H9 (cell line): Measurements from ENCODE around the gene CBLB. TPM values are rescaled to one million over a fixed set of nuclear protein-coding genes. Genes with fewer than 3 reads are reported as not detected.

Experiments
- DNase-seq: peaks from one replicate; pipeline ENCODE4 v3.0.0-alpha.2; 2017
- H2AFZ ChIP-seq: one replicate; pipeline ENCODE4 v1.6.1; 2013; ENCODE audit warnings: mild to moderate bottlenecking, low read length, control low read depth, moderate library complexity
- H2AK5ac ChIP-seq: 2 replicates; pipeline ENCODE4 v1.6.1; 2013; ENCODE audit warnings: low read length, control low read depth, mixed read lengths; ENCODE audit not compliant: insufficient read length
- H2BK120ac ChIP-seq: one replicate; pipeline ENCODE4 v1.6.1; 2013; ENCODE audit warnings: low read depth, mild to moderate bottlenecking, low read length, control low read depth, inconsistent platforms; ENCODE audit not compliant: poor library complexity, severe bottlenecking
- H2BK12ac ChIP-seq: 2 replicates; pipeline ENCODE4 v1.6.1; 2013; ENCODE audit warnings: low read length, control low read depth, mixed read lengths, low read depth; ENCODE audit not compliant: insufficient read length
- H2BK15ac ChIP-seq: 2 replicates; pipeline ENCODE4 v1.6.1; 2013; ENCODE audit warnings: low read depth, low read length, control low read depth
- H2BK20ac ChIP-seq: one replicate; pipeline ENCODE4 v1.6.1; 2013; ENCODE audit warnings: low read depth, mild to moderate bottlenecking, low read length, control low read depth, inconsistent platforms; ENCODE audit not compliant: poor library complexity, severe bottlenecking
- H2BK5ac ChIP-seq: 2 replicates; pipeline ENCODE4 v1.6.1; 2013; ENCODE audit warnings: low read length, control low read depth, mixed read lengths; ENCODE audit not compliant: insufficient read length
- H3K14ac ChIP-seq: 2 replicates; pipeline ENCODE4 v1.6.1; 2013; ENCODE audit warnings: low read length, control low read depth; ENCODE audit not compliant: insufficient read depth
- H3K18ac ChIP-seq: 2 replicates; pipeline ENCODE4 v1.6.1; 2013; ENCODE audit warnings: low read depth, mild to moderate bottlenecking, mixed read lengths, low read length, control low read depth; ENCODE audit not compliant: insufficient read length
- H3K23ac ChIP-seq: 2 replicates; pipeline ENCODE4 v1.6.1; 2013; ENCODE audit warnings: low read length, control low read depth, mixed read lengths, low read depth; ENCODE audit not compliant: insufficient read length
- H3K23me2 ChIP-seq: 2 replicates; pipeline ENCODE4 v1.6.1; 2013; ENCODE audit warnings: low read depth, mild to moderate bottlenecking, mixed read lengths, low read length, control low read depth; ENCODE audit not compliant: insufficient read length, poor library complexity, severe bottlenecking
- H3K27ac ChIP-seq: 2 replicates; pipeline ENCODE4 v1.5.1; 2013; ENCODE audit warnings: low read length, control low read depth, mixed read lengths, low read depth; ENCODE audit not compliant: insufficient read length
- H3K27me3 ChIP-seq: 2 replicates; pipeline ENCODE4 v1.6.1; 2013; ENCODE audit warnings: low read length, control low read depth, inconsistent platforms; ENCODE audit not compliant: insufficient read depth
- H3K4ac ChIP-seq: 2 replicates; pipeline ENCODE4 v1.6.1; 2013; ENCODE audit warnings: low read depth, mild to moderate bottlenecking, control low read depth, inconsistent platforms, low read length, moderate library complexity
- H3K4me1 ChIP-seq: 2 replicates; pipeline ENCODE4 v1.6.1; 2013; ENCODE audit warnings: low read length, control low read depth, inconsistent platforms; ENCODE audit not compliant: insufficient read depth
- H3K4me2 ChIP-seq: 2 replicates; pipeline ENCODE4 v1.6.1; 2013; ENCODE audit warnings: low read length, control low read depth, mixed read lengths; ENCODE audit not compliant: insufficient read length, insufficient read depth
- H3K56ac ChIP-seq: 2 replicates; pipeline ENCODE4 v1.6.1; 2013; ENCODE audit warnings: low read depth, mild to moderate bottlenecking, mixed read lengths, low read length, control low read depth; ENCODE audit not compliant: insufficient read length
- H3K79me1 ChIP-seq: 2 replicates; pipeline ENCODE4 v1.6.1; 2013; ENCODE audit warnings: low read depth, mild to moderate bottlenecking, moderate library complexity, low read length, control low read depth, inconsistent platforms; ENCODE audit not compliant: insufficient read depth, poor library complexity, severe bottlenecking
- H3K79me2 ChIP-seq: 2 replicates; pipeline ENCODE4 v1.6.1; 2013; ENCODE audit warnings: low read length, control low read depth, inconsistent platforms; ENCODE audit not compliant: insufficient read depth
- H3K9ac ChIP-seq: 2 replicates; pipeline ENCODE4 v1.6.1; 2013; ENCODE audit warnings: low read length, control low read depth, mixed read lengths; ENCODE audit not compliant: insufficient read length; ENCODE audit errors: extremely low read depth
- H3K9me3 ChIP-seq: one replicate; pipeline ENCODE4 v1.6.1; 2013; ENCODE audit warnings: low read depth, low read length, inconsistent platforms; ENCODE audit not compliant: control insufficient read depth
- H3T11ph ChIP-seq: one replicate; pipeline ENCODE4 v1.6.1; 2013; ENCODE audit warnings: mild to moderate bottlenecking, low read length, control low read depth, inconsistent platforms
- H4K20me1 ChIP-seq: one replicate; pipeline ENCODE4 v1.6.1; 2013; ENCODE audit not compliant: control insufficient read depth, insufficient read length, insufficient read depth
- H4K5ac ChIP-seq: 2 replicates; pipeline ENCODE4 v1.6.1; 2013; ENCODE audit warnings: low read depth, mild to moderate bottlenecking, mixed read lengths, low read length, control low read depth; ENCODE audit not compliant: insufficient read length
- H4K8ac ChIP-seq: replicated peaks from 2 replicates; pipeline ENCODE4 v1.6.1; 2013; ENCODE audit warnings: low read length, control low read depth, mixed read lengths, low read depth; ENCODE audit not compliant: insufficient read length
- H4K91ac ChIP-seq: 2 replicates; pipeline ENCODE4 v1.6.1; 2013; ENCODE audit warnings: low read depth, mild to moderate bottlenecking, moderate library complexity, mixed read lengths, low read length, control low read depth; ENCODE audit not compliant: insufficient read length
- H3K27ac Mint-ChIP-seq, 3 experiments: 2 replicates in 2 of 3; 3 replicates in 1 of 3; pipeline ENCODE4 v1.8.0; 2020 to 2021; ENCODE audit warnings: mixed read lengths in 3 of 3, mild to moderate bottlenecking in 1 of 3, moderate library complexity in 1 of 3
- H3K27me3 Mint-ChIP-seq: 2 replicates; pipeline ENCODE4 v1.8.0; 2021; ENCODE audit warnings: low read depth, mild to moderate bottlenecking, moderate library complexity, mixed read lengths
- H3K36me3 Mint-ChIP-seq, 3 experiments: 2 replicates in 2 of 3; 3 replicates in 1 of 3; pipeline ENCODE4 v1.8.0; 2020 to 2021; ENCODE audit warnings: low read depth in 3 of 3, mixed read lengths in 3 of 3; ENCODE audit not compliant: insufficient read depth in 1 of 3
- H3K4me1 Mint-ChIP-seq, 2 experiments: 2 replicates each; pipeline ENCODE4 v1.8.0; 2020; ENCODE audit warnings: mixed read lengths in 2 of 2
- H3K4me3 Mint-ChIP-seq, 2 experiments: 2 replicates in 1 of 2; 3 replicates in 1 of 2; pipeline ENCODE4 v1.8.0; 2020 to 2021; ENCODE audit warnings: mild to moderate bottlenecking in 2 of 2, mixed read lengths in 2 of 2, moderate library complexity in 1 of 2
- H3K9me3 Mint-ChIP-seq, 2 experiments: 2 replicates in 1 of 2; 3 replicates in 1 of 2; pipeline ENCODE4 v1.8.0; 2020; ENCODE audit warnings: mild to moderate bottlenecking in 2 of 2, mixed read lengths in 2 of 2, moderate library complexity in 1 of 2
- WGBS: extraction: QIAGEN DNeasy Blood & Tissue Kit; methylation state at CpG from one replicate; pipeline ENCODE4 v1.1.7; 2013; ENCODE audit warnings: missing lambda C conversion rate, low lambda C conversion rate, mixed read lengths; ENCODE audit not compliant: insufficient read length; ENCODE audit errors: extremely low coverage; 5-methylcytosine and 5-hydroxymethylcytosine counted together
- total RNA-seq: library from RNA; stranded (reverse); gene quantifications from 2 replicates; pipeline ENCODE4 v1.2.1, GENCODE V29; 2021
- TF ChIP-seq, protein P1 (sequence below): fragments of 200-600 bp; sonication (generic); conservative IDR thresholded peaks from 3 replicates; pipeline ENCODE4 v1.8.0; 2021; ENCODE audit warnings: antibody characterized with exemption, mild to moderate bottlenecking

Gene CBLB
- total RNA-seq, 1 experiment from 2014 or later: 25.7 TPM

DNA sequence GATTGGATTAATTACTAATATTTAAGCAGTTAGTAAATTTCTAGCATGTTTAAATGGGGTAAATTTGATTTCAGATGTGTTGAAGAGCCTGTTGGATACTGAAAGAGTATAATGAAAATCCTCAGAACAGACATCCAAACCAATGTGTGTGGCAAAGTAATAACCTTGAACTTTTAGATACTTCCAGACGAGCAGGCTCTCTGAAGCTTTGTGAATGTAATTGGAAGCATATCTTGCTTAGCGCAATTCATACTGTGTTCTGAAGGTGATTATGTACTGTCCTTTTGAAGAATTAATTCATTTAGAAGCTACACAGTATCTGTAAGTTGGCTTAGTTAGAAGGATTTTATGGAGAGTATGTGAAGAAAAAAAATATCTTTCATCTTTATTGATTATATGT lies 161.8 kb downstream of the CBLB start:
- no peak overlapping the region for H2BK20ac ChIP-seq
- no peak overlapping the region for H2BK15ac ChIP-seq
- H3K4me1 Mint-ChIP-seq: peaks cover 0 to 3% of the 10 kb centered on the region in 2 experiments; a peak in 1 of 4 replicates
- no peaks in the 10 kb centered on the region for H3K79me2 ChIP-seq
- H3K79me1 ChIP-seq: no peaks in the 10 kb centered on the region
- no peak overlapping the region for H3K4me3 Mint-ChIP-seq
- H2AFZ ChIP-seq: no peak overlapping the region
- DNase-seq: no peak
- H3K36me3 Mint-ChIP-seq: peaks cover 2 to 26% (median 15%) of the 10 kb centered on the region in 3 experiments; a peak in 5 of 7 replicates
- no peak overlapping the region for H3K4ac ChIP-seq
- no peak overlapping the region for H4K8ac ChIP-seq
- no peak overlapping the region for H3K14ac ChIP-seq
- no peak overlapping the region for H2AK5ac ChIP-seq
- no peak overlapping the region for H3K56ac ChIP-seq
- H3K23me2 ChIP-seq: no peaks in the 10 kb centered on the region
- no peak overlapping the region for H3K18ac ChIP-seq
- H4K5ac ChIP-seq: no peak overlapping the region
- no peak overlapping the region for H3K27ac ChIP-seq
- no peak overlapping the region for H3K9ac ChIP-seq
- no peak overlapping the region for H2BK120ac ChIP-seq
- no CpG with 5 or more reads among the region's 2 CpGs for WGBS
- H3T11ph ChIP-seq: no peak overlapping the region
- H3K9me3 ChIP-seq: no peaks in the 10 kb centered on the region
- H3K27me3 Mint-ChIP-seq: no peaks in the 10 kb centered on the region
- no peaks in the 10 kb centered on the region for H3K9me3 Mint-ChIP-seq
- H3K4me1 ChIP-seq: no peaks in the 10 kb centered on the region
- H2BK12ac ChIP-seq: no peak overlapping the region
- no peak overlapping the region for H3K4me2 ChIP-seq
- TF ChIP-seq, protein P1, sequence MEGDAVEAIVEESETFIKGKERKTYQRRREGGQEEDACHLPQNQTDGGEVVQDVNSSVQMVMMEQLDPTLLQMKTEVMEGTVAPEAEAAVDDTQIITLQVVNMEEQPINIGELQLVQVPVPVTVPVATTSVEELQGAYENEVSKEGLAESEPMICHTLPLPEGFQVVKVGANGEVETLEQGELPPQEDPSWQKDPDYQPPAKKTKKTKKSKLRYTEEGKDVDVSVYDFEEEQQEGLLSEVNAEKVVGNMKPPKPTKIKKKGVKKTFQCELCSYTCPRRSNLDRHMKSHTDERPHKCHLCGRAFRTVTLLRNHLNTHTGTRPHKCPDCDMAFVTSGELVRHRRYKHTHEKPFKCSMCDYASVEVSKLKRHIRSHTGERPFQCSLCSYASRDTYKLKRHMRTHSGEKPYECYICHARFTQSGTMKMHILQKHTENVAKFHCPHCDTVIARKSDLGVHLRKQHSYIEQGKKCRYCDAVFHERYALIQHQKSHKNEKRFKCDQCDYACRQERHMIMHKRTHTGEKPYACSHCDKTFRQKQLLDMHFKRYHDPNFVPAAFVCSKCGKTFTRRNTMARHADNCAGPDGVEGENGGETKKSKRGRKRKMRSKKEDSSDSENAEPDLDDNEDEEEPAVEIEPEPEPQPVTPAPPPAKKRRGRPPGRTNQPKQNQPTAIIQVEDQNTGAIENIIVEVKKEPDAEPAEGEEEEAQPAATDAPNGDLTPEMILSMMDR: no peak
- H3K27me3 ChIP-seq: no peaks in the 10 kb centered on the region
- H3K27ac Mint-ChIP-seq: no peak overlapping the region
- H2BK5ac ChIP-seq: no peak overlapping the region
- H4K91ac ChIP-seq: no peak overlapping the region
- H3K23ac ChIP-seq: no peak overlapping the region
- no peaks in the 10 kb centered on the region for H4K20me1 ChIP-seq
